HG02973 (cell line): ENCODE data around the gene GPRC5B.

Experiments used
- ATAC-seq: cut with Tn5 transposase; IDR thresholded peaks from one replicate; pipeline ENCODE4 v1.9.1; 2021; ENCODE audit warnings: moderate library complexity; ENCODE audit not compliant: unreplicated experiment

GPRC5B gene

GRCh38 chr16:19850131-19850817, 34.4 kb downstream of the GPRC5B start:
- no peak for ATAC-seq

- ATAC-seq: no peak
Observed at GRCh38 chr16:19848756-19849155, 35.9 kb downstream of the GPRC5B start.

GRCh38 chr16:19846436-19846835, 38.2 kb downstream of the GPRC5B start:
- no peak for ATAC-seq

GRCh38 chr16:19844945-19845641, 39.6 kb downstream of the GPRC5B start:
- ATAC-seq: no peak

GRCh38 chr16:19843371-19843770, 41.3 kb downstream of the GPRC5B start:
- no peak for ATAC-seq

GRCh38 chr16:19842426-19843157, 42.1 kb downstream of the GPRC5B start:
- ATAC-seq: no peak

GRCh38 chr16:19841184-19841583, 43.5 kb downstream of the GPRC5B start:
- ATAC-seq: no peak

- ATAC-seq: no peak
Observed at GRCh38 chr16:19840524-19841110, 44.0 kb downstream of the GPRC5B start.

GRCh38 chr16:19837984-19838707, 46.5 kb downstream of the GPRC5B start:
- no peak for ATAC-seq

- ATAC-seq: no peak
Observed at GRCh38 chr16:19837331-19837980, 47.2 kb downstream of the GPRC5B start.

GRCh38 chr16:19835968-19836421, 48.7 kb downstream of the GPRC5B start:
- ATAC-seq: no peak

- ATAC-seq: no peak
Observed at GRCh38 chr16:19835196-19835595, 49.5 kb downstream of the GPRC5B start.

GRCh38 chr16:19833581-19833980, 51.1 kb downstream of the GPRC5B start:
- ATAC-seq: no peak

- no peak for ATAC-seq
Observed at GRCh38 chr16:19833176-19833575, 51.5 kb downstream of the GPRC5B start.

GRCh38 chr16:19831678-19832077, 53.0 kb downstream of the GPRC5B start:
- no peak for ATAC-seq

- no peak for ATAC-seq
Observed at GRCh38 chr16:19830902-19831560, 53.6 kb downstream of the GPRC5B start.

GRCh38 chr16:19829844-19830692, 54.6 kb downstream of the GPRC5B start:
- ATAC-seq: no peak

- ATAC-seq: no peak
Observed at GRCh38 chr16:19824216-19824615, 60.4 kb downstream of the GPRC5B start.

GRCh38 chr16:19823322-19823721, 61.3 kb downstream of the GPRC5B start:
- ATAC-seq: no peak
